Panc1 (cell line): ENCODE measurements around the gene FRMD1. TPM values are rescaled to one million over a fixed set of nuclear protein-coding genes. Genes with fewer than 3 reads are reported as not detected.

Experiments
- ATAC-seq: fragments of 200-7000 bp; cut with Tn5 transposase; 2 replicates; pipeline ENCODE4 v1.9.1; 2020; ENCODE audit warnings: mild to moderate bottlenecking, moderate library complexity
- BruUV-seq: library from RNA; stranded (reverse); fragments of 400-500 nt; replicated peaks from 2 replicates; lab custom pipeline; 2021; lab: Mats Ljungman, UMichigan
- CTCF ChIA-PET: fragments of 300-600 bp; sonication (Branson Sonifier 250); formaldehyde crosslinking; loops from one replicate; lab custom pipeline; 2022; ENCODE audit warnings: antibody characterized with exemption; lab: Charles Lee
- POLR2A ChIA-PET: fragments of 300-600 bp; sonication (Branson Sonifier 250); formaldehyde crosslinking; loops from one replicate; lab custom pipeline; 2022; ENCODE audit warnings: antibody characterized with exemption; lab: Charles Lee
- DNase-seq: peaks from one replicate; pipeline ENCODE4 v3.0.0-alpha.2; 2010; ENCODE audit warnings: low read depth, low spot score
- H3K27ac ChIP-seq: 2 replicates; pipeline ENCODE4 v1.5.1; 2011; ENCODE audit warnings: mild to moderate bottlenecking, low read length, inconsistent platforms
- H3K27me3 ChIP-seq: fragments of 200-500 bp; sonication (Bioruptor generic); 2 replicates; pipeline ENCODE4 v1.6.0; 2014; ENCODE audit warnings: low read length, inconsistent platforms; ENCODE audit not compliant: control insufficient read depth, insufficient read depth
- H3K36me3 ChIP-seq: fragments of 200-500 bp; sonication (Bioruptor generic); 2 replicates; pipeline ENCODE4 v1.5.1; 2014; ENCODE audit warnings: inconsistent platforms, mild to moderate bottlenecking, low read length, moderate library complexity; ENCODE audit not compliant: control insufficient read depth, insufficient read depth
- H3K4me1 ChIP-seq: 2 replicates; pipeline ENCODE4 v1.5.1; 2011; ENCODE audit warnings: inconsistent platforms, mild to moderate bottlenecking, low read length, moderate library complexity; ENCODE audit not compliant: control insufficient read depth, insufficient read depth
- H3K4me3 ChIP-seq, 2 experiments: 2 replicates each; pipeline ENCODE4 v1.5.1; 2011 to 2012; ENCODE audit warnings: low read depth in 2 of 2, low read length in 2 of 2, mild to moderate bottlenecking in 2 of 2, inconsistent platforms in 1 of 2, moderate library complexity in 1 of 2
- H3K9me3 ChIP-seq: fragments of 200-500 bp; sonication (Bioruptor generic); 2 replicates; pipeline ENCODE4 v1.5.1; 2014; ENCODE audit warnings: low read depth, mild to moderate bottlenecking, inconsistent platforms, low read length, moderate library complexity; ENCODE audit not compliant: control insufficient read depth, insufficient read depth
- CTCF ChIP-seq: fragments of 450-650 bp; IDR thresholded peaks from 2 replicates; pipeline ENCODE4 v1.5.1; 2017; ENCODE audit warnings: mild to moderate bottlenecking
- POLR2AphosphoS5 ChIP-seq: IDR thresholded peaks from 2 replicates; pipeline ENCODE4 v1.6.1; 2012; ENCODE audit warnings: mild to moderate bottlenecking, low read depth, low read length, moderate library complexity
- SIN3A ChIP-seq: IDR thresholded peaks from 2 replicates; pipeline ENCODE4 v1.6.1; 2012; ENCODE audit warnings: low read depth, mild to moderate bottlenecking, low read length, moderate library complexity, borderline replicate concordance; ENCODE audit not compliant: insufficient read depth
- TCF7L2 ChIP-seq: IDR thresholded peaks from 2 replicates; pipeline ENCODE4 v1.6.1; 2011; ENCODE audit warnings: mild to moderate bottlenecking, low read depth, low read length, inconsistent platforms
- in situ Hi-C: cut with HindIII; loops from 2 replicates; pipeline ENCODE4 v1.10.0; 2016; ENCODE audit warnings: low sequenced_read_pairs, low pct_unique_long_range_greater_than_20kb
- intact Hi-C: fragments of 100-400 bp; cut with micrococcal nuclease; formaldehyde crosslinking; loops from one replicate; pipeline ENCODE4 v1.10.0; 2022; ENCODE audit not compliant: unreplicated experiment
- total RNA-seq: library from RNA; stranded (reverse); gene quantifications from one replicate; pipeline ENCODE4 v1.2.1, GENCODE V29; 2021; ENCODE audit not compliant: unreplicated experiment
- TF ChIP-seq, protein P1 (sequence below), 2 experiments: IDR thresholded peaks; 2 replicates each; pipeline ENCODE4 v1.6.1; 2011 to 2012; ENCODE audit warnings: low read depth in 2 of 2, control low read depth in 1 of 2, low read length in 1 of 2, mild to moderate bottlenecking in 1 of 2, moderate library complexity in 1 of 2; ENCODE audit not compliant: insufficient read depth in 1 of 2

Gene FRMD1
- total RNA-seq, 1 experiment from 2014 or later: 0.15 TPM

- ChIA-PET POLR2A (no interaction called here), CTCF (interaction anchor here (0.6 kb wide), 1 partner anchor 49 kb away, joined by 7 read pairs; no protein-coding TSS in a partner anchor)
- DNase-seq: no peak
- intact Hi-C loops: loop anchor here (10.0 kb wide), 1 partner anchor 139 kb away; no protein-coding TSS in a partner anchor
- TF ChIP-seq SIN3A (no peak), CTCF (no peak), TCF7L2 (no peak)
- TF ChIP-seq, protein P1, sequence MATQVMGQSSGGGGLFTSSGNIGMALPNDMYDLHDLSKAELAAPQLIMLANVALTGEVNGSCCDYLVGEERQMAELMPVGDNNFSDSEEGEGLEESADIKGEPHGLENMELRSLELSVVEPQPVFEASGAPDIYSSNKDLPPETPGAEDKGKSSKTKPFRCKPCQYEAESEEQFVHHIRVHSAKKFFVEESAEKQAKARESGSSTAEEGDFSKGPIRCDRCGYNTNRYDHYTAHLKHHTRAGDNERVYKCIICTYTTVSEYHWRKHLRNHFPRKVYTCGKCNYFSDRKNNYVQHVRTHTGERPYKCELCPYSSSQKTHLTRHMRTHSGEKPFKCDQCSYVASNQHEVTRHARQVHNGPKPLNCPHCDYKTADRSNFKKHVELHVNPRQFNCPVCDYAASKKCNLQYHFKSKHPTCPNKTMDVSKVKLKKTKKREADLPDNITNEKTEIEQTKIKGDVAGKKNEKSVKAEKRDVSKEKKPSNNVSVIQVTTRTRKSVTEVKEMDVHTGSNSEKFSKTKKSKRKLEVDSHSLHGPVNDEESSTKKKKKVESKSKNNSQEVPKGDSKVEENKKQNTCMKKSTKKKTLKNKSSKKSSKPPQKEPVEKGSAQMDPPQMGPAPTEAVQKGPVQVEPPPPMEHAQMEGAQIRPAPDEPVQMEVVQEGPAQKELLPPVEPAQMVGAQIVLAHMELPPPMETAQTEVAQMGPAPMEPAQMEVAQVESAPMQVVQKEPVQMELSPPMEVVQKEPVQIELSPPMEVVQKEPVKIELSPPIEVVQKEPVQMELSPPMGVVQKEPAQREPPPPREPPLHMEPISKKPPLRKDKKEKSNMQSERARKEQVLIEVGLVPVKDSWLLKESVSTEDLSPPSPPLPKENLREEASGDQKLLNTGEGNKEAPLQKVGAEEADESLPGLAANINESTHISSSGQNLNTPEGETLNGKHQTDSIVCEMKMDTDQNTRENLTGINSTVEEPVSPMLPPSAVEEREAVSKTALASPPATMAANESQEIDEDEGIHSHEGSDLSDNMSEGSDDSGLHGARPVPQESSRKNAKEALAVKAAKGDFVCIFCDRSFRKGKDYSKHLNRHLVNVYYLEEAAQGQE (IDR thresholded peaks at IDR 0.05; ENCODE audit: insufficient read depth in 1 of 2, low read depth in 2 of 2, low read length in 1 of 2): no peak
- Histone ChIP-seq H3K36me3 (no peaks in the 10 kb centered on the region), H3K9me3 (no peaks in the 10 kb centered on the region), H3K4me1 (no peaks in the 10 kb centered on the region), H3K4me3 (no peak overlapping the region), H3K27ac (no peak overlapping the region), H3K27me3 (no peaks in the 10 kb centered on the region)
- in situ Hi-C loops: no loop called here
- no peak for ATAC-seq
- no TSS peak for BruUV-seq
These were observed 25.7 kb downstream of the FRMD1 start for GRCh38 chr6:168053086-168053956.

DNA sequence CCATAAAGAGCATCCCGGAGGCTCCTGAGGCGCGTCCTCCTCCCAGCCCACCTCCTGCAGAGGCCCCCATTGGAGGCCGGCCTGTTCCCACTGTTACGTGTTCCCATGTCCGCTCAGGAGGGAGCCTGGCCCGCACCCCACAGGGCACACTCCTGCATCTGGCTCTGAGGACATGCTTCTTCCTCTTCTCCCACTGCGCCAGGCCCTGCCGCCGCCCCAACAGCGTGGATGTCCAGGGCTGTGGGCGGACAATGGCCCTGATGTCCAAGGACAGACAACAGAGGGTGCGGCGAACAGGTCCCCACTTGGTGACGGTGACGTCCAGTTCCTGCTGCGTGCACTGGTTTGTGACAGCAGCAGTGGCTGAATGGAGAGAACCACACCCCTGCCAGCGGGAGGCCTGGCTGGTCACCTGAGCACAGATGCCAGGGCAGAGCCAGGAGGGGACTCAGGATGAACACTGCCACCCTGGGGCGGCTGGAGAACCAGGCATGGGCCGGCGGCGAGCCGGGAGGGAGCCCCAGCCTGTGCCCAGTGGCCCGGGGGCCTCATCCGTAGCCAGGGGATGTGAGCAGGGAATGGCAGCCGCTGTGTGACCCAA lies 26.6 kb downstream of the FRMD1 start:
- in situ Hi-C loops (no loop called here), intact Hi-C loops (loop anchor here (10.0 kb wide), 1 partner anchor 138 kb away; no protein-coding TSS in a partner anchor)
- Histone ChIP-seq H3K9me3 (no peaks in the 10 kb centered on the region), H3K36me3 (no peaks in the 10 kb centered on the region), H3K4me3 (no peak overlapping the region), H3K27ac (no peak overlapping the region), H3K4me1 (no peaks in the 10 kb centered on the region), H3K27me3 (no peaks in the 10 kb centered on the region)
- 0 out of 2 replicates have a peak, but pooled peaks have one; percentile 11 for ATAC-seq
- CTCF ChIA-PET: interaction anchor here (0.6 kb wide), 1 partner anchor 16 kb away, joined by 6 read pairs; no protein-coding TSS in a partner anchor
- POLR2A ChIA-PET: interaction anchor here (0.7 kb wide), 1 partner anchor 26 kb away, joined by 3 read pairs; no protein-coding TSS in a partner anchor
- TF ChIP-seq TCF7L2 (no peak), CTCF (no peak), SIN3A (no peak), POLR2AphosphoS5 (no peak)
- TF ChIP-seq, protein P1 (IDR thresholded peaks at IDR 0.05; ENCODE audit: insufficient read depth in 1 of 2, low read depth in 2 of 2, low read length in 1 of 2): no peak
- BruUV-seq: no TSS peak
- DNase-seq: no peak
